Daoy (cell line): ENCODE results near the gene VIPR2. TPM values are rescaled to one million over a fixed set of nuclear protein-coding genes. Genes with fewer than 3 reads are reported as not detected.
A peak's percentile ranks its signal among the peaks of the same experiment; 100 is the strongest.
"Not testable (repeated sequence)": the region's sequence is repeated elsewhere in the genome, so short reads cannot be mapped to it uniquely, and the experiment has no call there.

Experiments used
- DNase-seq: peaks from one replicate; pipeline ENCODE4 v3.0.0-alpha.2; 2015; ENCODE audit warnings: low read depth
- total RNA-seq: library from RNA; depleted of rRNA; stranded (reverse); fragments of >200 nt; shearing (Covaris generic); gene quantifications from 2 replicates; pipeline ENCODE4 v1.2.3, GENCODE V29; 2014

VIPR2 gene
- total RNA-seq, 1 experiment from 2014 or later = 0.74 TPM

DNA sequence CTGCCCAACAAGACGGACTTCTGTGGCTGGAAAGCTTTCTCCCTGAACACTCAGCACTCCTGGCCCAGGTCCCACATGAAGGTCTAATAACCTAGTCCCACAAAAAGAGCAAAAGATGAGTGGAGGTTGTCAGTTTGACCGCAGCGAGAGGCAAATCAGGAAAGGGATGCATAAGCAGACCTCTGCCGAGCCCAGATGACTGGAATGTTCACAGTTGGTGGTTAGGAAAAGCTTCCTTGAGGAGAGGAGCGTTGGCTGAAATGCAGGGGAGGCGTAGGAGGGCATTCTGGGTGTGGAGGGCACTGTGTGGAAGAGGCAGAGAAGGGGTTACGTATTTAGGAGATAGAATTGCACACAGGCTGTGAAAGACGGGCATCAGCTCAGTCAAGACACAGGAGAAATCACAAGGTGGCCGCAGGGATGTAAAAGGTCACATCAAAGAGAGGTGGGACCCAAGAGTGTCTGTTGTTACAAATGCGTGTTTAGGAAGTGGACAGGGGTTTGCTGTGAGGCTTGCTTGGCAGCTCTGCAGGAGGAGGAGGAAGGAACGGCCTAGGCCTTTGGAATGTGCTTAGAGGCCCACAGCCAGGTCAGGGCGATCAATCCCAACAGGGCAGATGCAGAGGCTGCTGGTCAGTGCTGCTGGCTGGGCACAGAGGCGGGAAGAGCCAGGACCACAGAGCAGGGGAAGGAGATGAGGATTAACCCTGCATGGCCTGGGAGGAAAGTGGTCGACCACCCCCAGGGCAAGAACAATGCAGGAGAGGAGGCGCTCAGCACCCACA is 133.5 kb downstream of the VIPR2 start:
- peak; percentile 58 for DNase-seq

DNA sequence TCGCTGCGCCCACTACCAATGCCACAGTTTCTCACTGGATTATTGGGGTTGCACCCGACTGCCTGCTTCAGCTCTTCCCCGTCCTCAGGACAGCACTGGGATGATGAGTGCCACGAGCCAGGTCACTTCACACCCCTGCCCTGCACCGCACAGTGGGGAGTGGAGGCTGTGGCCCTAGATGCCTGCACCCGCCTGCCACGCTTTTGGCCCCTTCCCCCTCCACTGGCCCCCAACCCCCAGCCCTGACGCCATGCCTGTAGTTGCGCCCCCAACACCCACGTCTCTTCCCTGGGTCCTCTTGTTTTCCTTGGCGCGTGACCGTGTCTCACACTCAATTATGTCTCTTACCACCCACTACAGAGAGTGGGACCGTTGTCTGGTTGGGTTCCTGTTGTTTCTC is 134.3 kb downstream of the VIPR2 start:
- no peak for DNase-seq

DNA sequence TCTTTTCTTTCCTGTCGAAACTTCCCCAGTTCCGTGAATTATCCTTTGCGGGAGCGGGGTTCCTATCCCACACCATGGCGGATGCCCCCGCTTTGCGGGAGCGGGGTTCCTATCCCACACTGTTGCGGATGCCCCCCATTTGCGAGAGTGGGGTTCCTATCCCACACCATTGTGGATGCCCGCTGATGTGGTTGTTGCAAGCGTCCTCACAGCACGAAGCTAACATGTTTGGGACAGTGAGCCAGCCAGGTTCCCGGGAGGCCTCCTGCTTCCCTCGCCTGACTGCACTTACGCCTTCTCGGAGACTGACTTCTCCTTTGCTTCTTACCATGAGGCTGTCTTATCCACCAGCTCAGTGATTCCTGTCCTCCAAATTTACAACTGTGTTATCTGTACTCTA is 134.7 kb downstream of the VIPR2 start:
- DNase-seq = no peak

DNA sequence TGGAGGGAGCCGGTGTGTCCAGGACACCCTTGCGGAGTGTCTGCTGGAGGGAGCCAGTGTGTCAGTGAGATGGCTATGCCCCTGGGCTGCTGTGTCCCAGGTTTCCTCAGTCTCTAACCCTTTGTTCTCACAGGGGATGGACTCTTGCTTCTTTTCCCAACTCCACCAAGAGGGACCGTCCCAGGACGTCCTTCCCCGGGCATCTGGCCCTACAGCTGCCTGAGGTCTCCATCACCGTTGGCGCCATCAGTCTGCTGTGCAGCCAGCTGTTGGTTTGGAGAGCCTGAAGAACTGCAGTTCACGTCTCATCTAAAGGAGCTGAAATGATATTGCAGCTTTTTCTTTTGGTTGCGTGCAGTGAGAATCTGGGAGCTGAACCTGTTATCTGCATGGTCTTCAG is 136.2 kb downstream of the VIPR2 start:
- DNase-seq = no peak

- DNase-seq = no peak
Measured at GRCh38 chr7:159007996-159008389, 136.7 kb downstream of the VIPR2 start.

DNA sequence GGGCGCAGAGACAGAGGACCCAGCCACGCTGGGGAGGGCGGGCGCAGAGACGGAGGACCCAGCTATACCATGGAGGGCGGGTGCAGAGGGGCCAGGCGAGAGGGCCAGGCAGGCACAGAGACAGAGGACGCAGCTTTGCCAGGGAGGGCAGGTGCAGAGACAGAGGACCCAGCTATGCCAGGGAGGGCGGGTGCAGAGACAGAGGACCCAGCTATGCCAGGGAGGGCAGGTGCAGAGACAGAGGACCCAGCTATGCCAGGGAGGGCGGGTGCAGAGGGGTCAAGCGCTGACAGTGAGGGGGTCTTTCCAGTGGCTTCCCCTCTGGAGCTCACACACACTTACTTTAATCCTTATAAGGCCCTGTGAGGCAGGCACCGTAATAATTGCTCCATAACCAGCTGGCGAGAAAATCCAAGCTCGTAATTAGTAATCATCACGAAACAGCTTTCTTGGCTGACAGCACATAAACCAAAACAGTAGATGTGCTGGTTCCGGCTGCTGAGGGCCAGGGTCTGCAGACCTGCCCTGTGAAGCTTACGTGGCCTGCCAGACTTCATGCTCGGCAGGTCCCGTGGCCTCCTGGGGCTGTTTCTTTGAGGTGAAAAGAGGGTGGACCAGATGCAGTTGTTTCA is 137.2 kb downstream of the VIPR2 start:
- no peak for DNase-seq

GRCh38 chr7:159006610-159007130 is 138.0 kb downstream of the VIPR2 start:
- no peak for DNase-seq

GRCh38 chr7:159006022-159006609 is 138.6 kb downstream of the VIPR2 start:
- DNase-seq = not testable (repeated sequence)

- no peak for DNase-seq
Measured at GRCh38 chr7:159005618-159006017, 139.0 kb downstream of the VIPR2 start.

- no peak for DNase-seq
Measured at GRCh38 chr7:159004411-159004810, 140.3 kb downstream of the VIPR2 start.

DNA sequence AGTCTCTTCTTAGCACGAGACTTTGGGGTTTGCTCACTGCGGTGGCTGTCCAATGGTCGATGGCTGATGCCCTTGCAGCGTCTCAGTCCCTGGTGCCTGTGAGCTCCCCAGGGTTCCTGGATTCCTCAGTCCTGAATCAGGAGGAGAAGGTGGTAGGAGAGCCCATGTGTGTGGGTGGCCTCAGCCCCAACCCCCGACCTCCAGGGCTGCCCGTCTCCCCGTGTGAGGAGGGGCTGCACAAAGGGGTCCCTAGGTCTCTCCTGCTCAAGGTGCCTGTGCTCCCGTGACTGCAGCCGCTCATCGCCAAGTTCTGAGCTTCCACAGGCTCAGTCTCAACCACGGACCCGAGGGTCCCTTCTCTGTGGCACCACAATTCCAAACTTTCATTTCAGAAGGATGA is 142.9 kb downstream of the VIPR2 start:
- no peak for DNase-seq

- no peak for DNase-seq
Measured at GRCh38 chr7:159000859-159001435, 143.7 kb downstream of the VIPR2 start.

GRCh38 chr7:159000070-159000469 is 144.6 kb downstream of the VIPR2 start:
- DNase-seq = no peak

GRCh38 chr7:158999496-158999895 is 145.2 kb downstream of the VIPR2 start:
- no peak for DNase-seq

- not testable (repeated sequence) for DNase-seq
Measured at GRCh38 chr7:158998261-158998660, 146.4 kb downstream of the VIPR2 start.

DNA sequence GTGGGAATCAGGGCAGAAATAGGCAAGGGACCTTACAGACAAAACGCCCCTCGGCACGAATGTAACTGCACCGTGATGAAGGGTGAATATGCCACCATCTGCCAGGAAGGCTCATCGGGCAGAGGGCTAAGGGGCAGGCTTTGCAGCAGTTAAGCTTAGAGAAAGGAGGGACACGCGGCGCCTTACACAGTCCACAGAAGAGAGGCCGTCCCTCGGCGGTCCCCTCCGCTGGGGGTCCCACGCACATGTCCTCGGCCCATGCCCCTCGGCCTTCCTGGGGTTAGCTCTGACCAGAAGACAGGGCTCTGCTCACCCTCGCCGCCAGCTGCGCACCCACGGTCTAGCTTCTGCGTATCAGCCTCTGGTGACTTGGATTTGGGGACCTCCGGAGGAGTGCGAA is 147.2 kb downstream of the VIPR2 start:
- no peak for DNase-seq

DNA sequence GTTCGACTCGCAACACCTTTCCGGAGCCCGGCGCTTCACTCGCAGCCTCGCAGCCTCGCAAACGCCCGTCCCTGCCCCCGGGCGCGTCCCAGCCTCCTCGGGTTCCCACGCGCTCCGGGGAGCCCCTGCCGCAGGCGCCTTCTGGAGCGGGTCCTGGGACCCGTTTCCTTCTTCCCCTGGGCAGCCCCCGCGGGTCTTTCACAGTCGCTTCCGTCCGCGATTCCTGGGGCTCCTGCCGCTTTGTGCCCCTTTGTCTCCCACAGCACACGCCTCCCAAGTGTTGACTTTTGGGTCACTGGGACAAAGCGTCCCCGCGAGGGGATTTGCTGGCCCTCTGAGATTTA is 147.6 kb downstream of the VIPR2 start:
- DNase-seq = no peak

DNA sequence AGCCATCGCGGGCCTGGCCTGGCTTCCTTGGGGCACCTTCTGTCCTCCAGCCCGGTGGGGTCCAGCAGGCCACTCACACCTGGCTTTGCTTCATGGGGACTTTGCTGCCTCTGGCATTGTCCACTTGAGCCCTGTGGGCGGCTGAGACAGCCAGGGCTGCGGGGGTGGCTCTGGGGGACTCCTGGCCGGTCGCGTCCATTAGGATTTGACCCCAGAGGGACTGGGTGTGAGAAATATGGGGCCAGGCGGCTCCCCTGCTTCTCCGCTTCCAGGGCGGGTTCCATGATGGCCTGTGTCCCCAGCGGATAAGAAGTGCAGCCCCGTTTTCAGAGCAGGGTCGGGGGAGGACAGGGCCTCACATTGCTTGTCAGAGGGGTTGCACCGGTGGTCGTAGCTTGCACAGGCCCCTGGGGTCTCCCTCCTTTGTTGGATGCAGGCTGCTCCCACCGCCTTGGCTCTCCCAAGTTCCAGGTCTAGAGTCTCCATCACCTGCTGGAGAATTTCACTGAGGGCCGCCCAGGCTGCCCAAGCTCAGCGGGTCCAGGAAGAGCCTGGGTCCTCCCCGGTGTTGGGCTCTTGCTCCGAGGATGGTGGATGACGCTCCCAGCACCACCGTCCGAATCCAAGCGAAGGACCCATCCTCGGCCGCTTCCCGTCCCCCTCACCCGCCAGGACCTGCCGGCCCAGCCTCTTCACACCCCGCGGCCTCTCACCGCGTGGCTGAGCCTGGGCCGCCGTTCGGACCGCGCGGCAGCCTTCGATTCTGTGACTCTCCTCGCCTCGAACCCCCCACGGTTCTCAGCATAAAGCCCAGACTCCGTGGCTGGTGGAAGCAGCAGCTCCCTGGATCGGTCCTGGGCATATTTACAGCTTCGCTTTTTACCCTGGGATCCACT is 148.2 kb downstream of the VIPR2 start:
- DNase-seq = no peak

- no peak for DNase-seq
Measured at GRCh38 chr7:158995514-158995913, 149.2 kb downstream of the VIPR2 start.

GRCh38 chr7:158994687-158995086 is 150.0 kb downstream of the VIPR2 start:
- no peak for DNase-seq

GRCh38 chr7:158993591-158993990 is 151.1 kb downstream of the VIPR2 start:
- DNase-seq = no peak

DNA sequence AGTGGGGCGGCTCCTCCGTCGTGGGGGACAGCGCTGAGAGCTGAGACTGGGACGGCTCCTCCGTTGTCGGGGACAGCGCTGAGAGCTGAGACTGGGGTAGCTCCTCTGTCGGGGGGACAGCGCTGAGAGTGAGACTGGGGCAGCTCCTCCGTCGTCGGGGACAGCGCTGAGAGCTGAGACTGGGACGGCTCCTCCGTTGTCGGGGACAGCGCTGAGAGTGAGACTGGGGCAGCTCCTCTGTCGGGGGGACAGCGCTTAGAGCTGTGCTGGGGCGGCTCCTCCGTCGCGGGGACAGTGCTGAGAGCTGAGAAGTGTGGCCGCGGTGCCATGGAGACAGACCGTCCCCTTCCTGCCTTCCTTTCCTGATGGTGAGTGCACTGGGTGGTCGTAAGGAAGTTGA is 151.9 kb downstream of the VIPR2 start:
- no peak for DNase-seq
